Epithelial cell of proximal tubule (primary cell): ENCODE results near the gene HSCB. TPM values are rescaled to one million over a fixed set of nuclear protein-coding genes. Genes with fewer than 3 reads are reported as not detected.
"Not testable (repeated sequence)": the region's sequence is repeated elsewhere in the genome, so short reads cannot be mapped to it uniquely, and the experiment has no call there.

ENCODE experiments used
- DNase-seq: peaks from one replicate; pipeline ENCODE4 v3.0.0-alpha.2; 2011; ENCODE audit warnings: low read depth
- H3K4me3 ChIP-seq: 2 replicates; pipeline ENCODE4 v1.5.1; 2011; ENCODE audit warnings: low read depth, mild to moderate bottlenecking, low read length
- CTCF ChIP-seq: conservative IDR thresholded peaks from 2 replicates; pipeline ENCODE4 v1.5.1; 2012; ENCODE audit warnings: low read depth, mild to moderate bottlenecking, low read length
- total RNA-seq: library from RNA; depleted of rRNA; stranded (reverse); fragments of >200 nt; gene quantifications from 2 replicates; pipeline ENCODE4 v1.2.3, GENCODE V29; 2015

The HSCB gene
- total RNA-seq, 1 donor from 2014 or later, result 19.7 TPM

GRCh38 chr22:28728002-28728401, 13.8 kb upstream of the HSCB start:
- no peak for TF ChIP-seq CTCF
- DNase-seq, result no peak
- H3K4me3 ChIP-seq, result no peak overlapping the region

GRCh38 chr22:28728621-28729313, 13.1 kb upstream of the HSCB start:
- DNase-seq, result no peak
- no peak for TF ChIP-seq CTCF
- no peak overlapping the region for H3K4me3 ChIP-seq

GRCh38 chr22:28730179-28730578, 11.7 kb upstream of the HSCB start:
- no peak overlapping the region for H3K4me3 ChIP-seq
- DNase-seq, result no peak
- TF ChIP-seq CTCF, result no peak

GRCh38 chr22:28734393-28734792, 7.4 kb upstream of the HSCB start:
- no peak overlapping the region for H3K4me3 ChIP-seq
- no peak for DNase-seq
- no peak for TF ChIP-seq CTCF

GRCh38 chr22:28736301-28737155, 5.3 kb upstream of the HSCB start:
- TF ChIP-seq CTCF, result no peak
- no peak for DNase-seq
- H3K4me3 ChIP-seq, result no peak overlapping the region

GRCh38 chr22:28737701-28738100, 4.1 kb upstream of the HSCB start:
- no peak overlapping the region for H3K4me3 ChIP-seq
- no peak for TF ChIP-seq CTCF
- no peak for DNase-seq

- H3K4me3 ChIP-seq, result not testable (repeated sequence)
Observed at GRCh38 chr22:28738876-28739275, 3.0 kb upstream of the HSCB start.

More at GRCh38 chr22:28738876-28739275, 3.0 kb upstream of the HSCB start:
- not testable (repeated sequence) for DNase-seq
